Esophagus squamous epithelium (tissue), 4 donors: ENCODE data around the gene CSMD2.

Experiments
- CTCF ChIP-seq, 6 experiments: fragments of 450-650 bp in 4 of 6; fragments of 200-600 bp in 2 of 6; sonication (generic) in 2 of 6; IDR thresholded peaks; one replicate each; pipeline ENCODE4 v1.5.1; 2016 to 2019; ENCODE audit warnings: antibody characterized with exemption in 6 of 6, mild to moderate bottlenecking in 4 of 6, moderate library complexity in 4 of 6
- POLR2A ChIP-seq, 4 donors: fragments of 450-650 bp; IDR thresholded peaks; one replicate each; pipeline ENCODE4 v1.6.1; 2017; ENCODE audit warnings: antibody characterized with exemption in 4 of 4, mild to moderate bottlenecking in 4 of 4, moderate library complexity in 3 of 4

- TF ChIP-seq CTCF (IDR thresholded peaks at IDR 0.05) (no peak), POLR2A (IDR thresholded peaks at IDR 0.05) (no peak)
These were observed 221.1 kb downstream of the CSMD2 start for GRCh38 chr1:33943978-33944377.
